RKO (cell line): ENCODE measurements around the gene MAN1A2.
A peak's percentile ranks its signal among the peaks of the same experiment; 100 is the strongest.

Experiments
- DNase-seq: peaks from one replicate; pipeline ENCODE4 v3.0.0-alpha.2; 2016; ENCODE audit warnings: low spot score

MAN1A2 gene

DNA sequence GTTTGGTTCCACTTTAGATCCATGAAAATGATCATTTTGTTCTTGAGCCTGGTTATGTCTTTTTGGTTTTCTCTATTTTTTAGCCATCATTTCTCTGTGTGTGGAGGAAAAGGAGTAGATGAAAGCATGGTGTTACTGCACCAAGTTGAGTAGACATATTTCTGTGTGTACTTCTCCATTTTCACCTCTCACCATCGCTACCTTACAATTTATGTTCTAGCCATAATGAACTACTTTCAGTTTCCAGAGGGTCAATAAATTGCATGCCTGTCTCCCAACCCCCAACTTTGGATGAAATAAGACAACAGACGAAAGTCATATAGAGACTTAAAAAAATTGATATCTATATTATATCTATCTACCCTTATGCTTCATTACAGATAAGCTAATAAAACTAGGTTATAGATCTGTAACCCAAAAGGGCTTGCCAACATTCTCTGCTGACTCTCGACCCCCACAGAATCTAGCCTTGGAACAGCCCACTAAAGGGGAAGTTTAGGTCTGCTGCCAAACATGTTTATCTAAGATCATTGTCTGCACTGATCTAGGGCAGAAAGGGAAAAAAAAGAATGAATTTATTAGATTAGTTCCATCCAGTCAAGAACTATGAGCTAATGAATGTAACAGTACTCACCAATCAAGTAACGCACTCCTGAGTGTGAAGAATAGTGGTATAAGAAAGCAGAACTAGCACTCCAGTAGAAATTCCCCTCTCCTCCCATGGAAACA is 7.5 kb upstream of the MAN1A2 start:
- DNase-seq = no peak

DNA sequence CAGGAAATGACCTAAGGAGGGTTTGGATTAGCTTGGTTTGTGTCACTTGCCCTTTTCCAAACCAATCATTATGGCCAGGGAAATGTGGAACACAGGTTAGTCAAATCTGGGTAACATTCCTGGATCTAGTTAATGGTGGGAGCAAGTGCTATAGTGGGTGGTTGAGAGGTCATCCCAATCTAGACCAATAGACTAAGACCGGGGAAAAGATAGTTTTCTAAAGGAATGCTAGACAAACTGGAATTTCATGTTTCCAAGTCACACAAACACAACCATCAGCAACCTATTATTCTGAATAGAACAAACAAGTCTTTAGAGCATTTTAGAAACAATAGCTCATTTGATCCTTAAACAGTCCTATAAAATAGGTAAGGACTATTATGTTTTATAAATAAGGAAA is 4.3 kb upstream of the MAN1A2 start:
- no peak for DNase-seq

GRCh38 chr1:117363571-117364048 is 3.6 kb upstream of the MAN1A2 start:
- DNase-seq = no peak

DNA sequence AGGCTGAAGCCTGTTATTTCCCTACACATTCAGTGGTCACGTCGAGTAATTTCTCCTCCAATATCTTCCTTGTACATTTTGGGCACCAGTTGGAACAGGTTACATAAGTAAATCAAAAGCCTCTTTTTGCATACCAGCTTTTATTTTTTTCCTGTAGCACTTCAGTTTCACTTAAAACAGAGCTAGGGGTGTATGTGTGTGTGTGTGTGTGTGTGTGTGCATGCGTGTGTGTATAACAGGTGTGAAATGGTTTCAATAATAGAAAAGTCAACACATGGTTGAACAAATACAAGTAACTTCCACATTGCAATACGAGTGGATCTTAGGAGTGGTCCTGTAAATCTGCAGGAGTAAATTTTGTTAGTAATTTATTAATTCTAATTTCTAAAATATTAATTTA is 3.0 kb upstream of the MAN1A2 start:
- no peak for DNase-seq

GRCh38 chr1:117365350-117366176 is 1.7 kb upstream of the MAN1A2 start:
- DNase-seq = peak; percentile 48

GRCh38 chr1:117366177-117367045 is 838 bp upstream of the MAN1A2 start:
- DNase-seq = peak; percentile 72

DNA sequence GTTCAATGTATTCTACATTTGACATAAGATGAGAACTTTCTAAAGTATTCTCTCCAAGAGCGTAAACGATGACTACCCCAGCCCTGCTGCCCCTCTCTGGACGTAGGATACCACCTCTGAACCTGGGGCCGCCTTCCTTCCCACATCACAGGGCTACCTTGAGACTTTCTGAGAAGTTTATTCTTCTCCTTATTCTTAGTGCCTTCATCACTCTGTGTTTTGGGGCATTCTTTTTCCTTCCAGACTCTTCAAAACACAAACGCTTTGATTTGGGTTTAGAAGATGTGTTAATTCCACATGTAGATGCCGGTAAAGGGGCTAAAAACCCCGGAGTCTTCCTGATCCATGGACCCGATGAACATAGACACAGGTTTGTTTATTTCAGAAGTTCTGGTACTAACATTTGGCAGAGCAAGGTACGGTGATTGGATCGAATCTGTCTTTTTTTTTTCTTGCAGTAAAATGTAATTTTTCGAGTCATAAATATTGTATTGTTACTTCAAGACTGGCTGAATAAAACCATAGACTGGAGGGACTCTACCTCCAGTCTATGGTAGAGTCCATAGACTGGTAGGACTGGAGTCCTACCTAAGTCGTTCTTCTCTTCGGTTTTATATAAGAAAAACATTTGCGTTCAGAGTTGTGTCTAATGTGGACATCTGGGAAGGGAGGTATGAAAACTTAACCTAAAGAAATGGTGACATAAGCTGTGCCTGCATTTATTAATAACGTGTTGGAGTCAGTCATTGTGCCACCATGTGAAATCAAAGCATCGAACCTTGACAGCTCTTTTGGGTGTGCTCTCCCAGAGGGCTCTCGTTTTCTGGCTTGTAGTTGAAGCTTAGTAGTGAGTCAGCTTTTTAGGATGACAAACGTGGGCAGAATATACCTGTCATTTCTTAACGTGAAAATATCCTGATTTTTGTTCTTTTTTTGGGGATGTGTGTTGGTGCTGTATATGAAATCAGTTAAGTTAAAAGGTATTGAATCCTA is 1.2 kb downstream of the MAN1A2 start:
- DNase-seq = peak; percentile 80

GRCh38 chr1:117370071-117370470 is 2.8 kb downstream of the MAN1A2 start:
- DNase-seq = peak; percentile 55

- no peak for DNase-seq
Observed at GRCh38 chr1:117370509-117370908, 3.3 kb downstream of the MAN1A2 start.

DNA sequence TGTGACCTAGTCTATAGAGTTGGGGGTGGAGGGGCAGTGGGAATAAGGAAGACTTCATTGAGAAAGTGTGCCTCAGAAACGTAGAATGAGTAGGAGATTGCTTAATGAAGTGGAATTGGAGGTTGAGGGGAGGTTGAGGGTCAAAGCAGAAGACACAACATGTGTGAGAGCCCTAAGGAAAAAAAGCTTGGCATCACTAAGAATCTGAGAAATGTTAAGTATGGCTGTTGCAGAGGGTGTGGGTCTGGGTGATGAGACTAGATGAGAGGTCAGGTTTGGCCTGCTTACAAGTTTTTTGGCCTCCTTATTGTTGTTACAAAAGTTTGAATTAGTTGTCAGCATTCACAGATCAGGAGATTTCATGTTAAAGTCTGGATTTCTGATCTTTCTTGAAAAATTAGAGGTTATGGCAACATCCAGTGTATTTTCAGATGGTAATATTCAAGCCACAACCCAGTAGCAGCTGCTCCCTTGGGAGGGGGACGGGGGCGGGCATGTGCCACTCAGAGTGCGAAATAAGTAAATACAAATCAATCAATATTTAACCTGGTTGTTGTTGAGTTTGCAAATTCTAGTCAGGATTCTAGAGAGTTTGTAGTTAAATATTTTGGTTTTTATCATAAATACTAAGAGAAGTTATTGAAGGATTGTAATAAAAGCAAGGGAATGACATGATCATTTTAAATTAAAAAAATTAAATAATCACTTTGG is 4.3 kb downstream of the MAN1A2 start:
- no peak for DNase-seq

GRCh38 chr1:117372863-117373412 is 5.7 kb downstream of the MAN1A2 start:
- DNase-seq = no peak

GRCh38 chr1:117373932-117374331 is 6.7 kb downstream of the MAN1A2 start:
- no peak for DNase-seq

DNA sequence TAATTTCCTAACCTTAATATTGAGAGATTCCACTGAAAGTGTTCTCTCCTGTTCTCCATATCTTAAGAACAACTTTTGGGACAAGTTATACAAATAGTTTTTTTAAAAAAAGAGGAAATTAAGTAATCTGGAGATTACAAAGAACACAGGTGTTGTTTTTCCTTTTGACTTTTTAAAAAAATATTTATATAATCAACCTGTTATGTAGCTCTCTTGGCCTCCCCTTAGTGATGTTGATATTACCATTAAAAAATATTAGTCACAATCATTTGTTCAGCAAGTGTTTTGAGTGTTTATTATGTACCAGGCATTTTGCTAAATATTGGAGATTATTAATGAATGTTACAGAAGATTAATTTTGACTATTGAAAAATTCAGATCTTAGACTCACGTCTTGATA is 8.1 kb downstream of the MAN1A2 start:
- no peak for DNase-seq

- DNase-seq = no peak
Observed at GRCh38 chr1:117387060-117387633, 19.9 kb downstream of the MAN1A2 start.

DNA sequence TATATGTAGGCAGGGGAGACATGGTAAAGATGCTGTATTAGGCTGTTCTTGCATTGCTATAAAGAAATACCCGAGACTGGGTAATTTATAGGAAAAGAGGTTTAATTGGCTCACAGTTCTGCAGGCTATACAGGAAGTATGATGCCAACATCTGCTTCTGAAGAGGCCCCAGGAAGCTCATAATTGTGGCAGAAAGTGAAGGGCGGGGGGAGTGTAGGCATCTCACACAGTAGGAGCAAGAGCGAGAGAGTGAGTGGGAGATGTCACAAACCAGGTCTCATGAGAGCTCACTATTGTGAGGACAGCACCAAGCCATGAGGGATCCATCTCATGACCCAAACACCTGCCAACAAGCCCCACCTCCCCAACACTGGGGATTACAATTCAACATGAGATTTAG is 21.1 kb downstream of the MAN1A2 start:
- DNase-seq = no peak

DNA sequence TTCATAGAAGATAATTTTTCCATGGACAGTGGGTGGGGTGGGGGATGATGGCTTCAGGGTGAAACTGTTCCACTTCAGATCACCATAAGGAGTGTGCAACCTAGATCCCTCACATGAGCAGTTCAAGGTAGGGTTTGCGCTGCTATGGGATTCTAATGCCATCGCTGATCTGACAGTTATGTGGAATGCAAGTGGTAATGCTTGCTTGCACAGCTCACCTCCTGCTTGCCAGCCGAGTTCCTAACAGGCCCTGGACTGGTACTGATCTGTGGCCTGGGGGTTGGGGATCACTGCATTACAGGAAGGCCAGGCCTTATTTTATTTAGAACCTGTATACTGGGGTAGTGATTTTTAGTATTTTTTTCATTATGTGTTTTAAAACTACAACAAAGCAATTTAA is 22.0 kb downstream of the MAN1A2 start:
- no peak for DNase-seq

- DNase-seq = no peak
Observed at GRCh38 chr1:117389779-117390178, 22.5 kb downstream of the MAN1A2 start.

- no peak for DNase-seq
Observed at GRCh38 chr1:117392771-117393170, 25.5 kb downstream of the MAN1A2 start.

GRCh38 chr1:117396074-117396473 is 28.8 kb downstream of the MAN1A2 start:
- DNase-seq = no peak

DNA sequence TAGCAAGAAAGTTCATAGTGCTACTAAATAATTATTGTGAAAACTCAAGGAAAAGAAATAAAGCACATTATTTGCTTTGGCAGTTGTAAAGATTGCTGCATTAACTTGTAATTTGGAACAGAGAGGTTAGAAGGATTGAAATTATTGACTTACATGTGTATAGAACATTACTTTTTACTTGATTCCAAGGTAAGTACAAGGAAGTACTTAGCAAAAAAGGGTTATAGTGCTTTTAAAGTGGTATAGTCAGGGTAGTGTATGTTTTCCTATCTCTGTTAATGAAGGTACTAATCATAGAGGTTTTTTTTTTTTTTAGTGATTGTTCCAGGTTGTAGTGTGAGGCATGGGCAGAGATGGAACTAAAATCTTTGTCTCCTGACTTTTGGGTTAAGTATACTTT is 29.4 kb downstream of the MAN1A2 start:
- DNase-seq = no peak
